Activated CD8-positive, alpha-beta T cell treated with anti-CD3 and anti-CD28 coated beads for 36 hours (primary cell): Measurements from ENCODE around the gene OBSCN. TPM values are rescaled to one million over a fixed set of nuclear protein-coding genes. Genes with fewer than 3 reads are reported as not detected.

Experiments used
- ATAC-seq: fragments of 200-7000 bp; cut with Tn5 transposase; one replicate; pipeline ENCODE4 v1.10.0; 2021; ENCODE audit warnings: mild to moderate bottlenecking, moderate library complexity
- CTCF ChIA-PET: fragments of 350-600 bp; sonication (Branson Sonifier 250); formaldehyde crosslinking; loops from one replicate; lab custom pipeline; 2021; ENCODE audit warnings: antibody characterized with exemption; lab: Charles Lee
- POLR2A ChIA-PET: fragments of 350-600 bp; sonication (Branson Sonifier 250); formaldehyde crosslinking; loops from one replicate; lab custom pipeline; 2021; ENCODE audit warnings: antibody characterized with exemption; lab: Charles Lee
- DNase-seq: peaks from one replicate; pipeline ENCODE4 v3.0.0-alpha.2; 2020
- H3K27ac Mint-ChIP-seq: one replicate; pipeline ENCODE4 v1.8.0; 2021; ENCODE audit warnings: mild to moderate bottlenecking, mixed read lengths
- H3K27me3 Mint-ChIP-seq: one replicate; pipeline ENCODE4 v1.8.0; 2021; ENCODE audit warnings: mixed read lengths
- H3K36me3 Mint-ChIP-seq: one replicate; pipeline ENCODE4 v1.8.0; 2021; ENCODE audit warnings: low read depth, mixed read lengths
- H3K4me1 Mint-ChIP-seq: one replicate; pipeline ENCODE4 v1.8.0; 2021; ENCODE audit warnings: low read depth, mixed read lengths
- H3K4me3 Mint-ChIP-seq: one replicate; pipeline ENCODE4 v1.8.0; 2021; ENCODE audit warnings: mild to moderate bottlenecking, moderate library complexity, mixed read lengths
- H3K9me3 Mint-ChIP-seq: one replicate; pipeline ENCODE4 v1.8.0; 2021; ENCODE audit warnings: mixed read lengths
- intact Hi-C: fragments of 100-400 bp; cut with micrococcal nuclease; formaldehyde crosslinking; loops from one replicate; pipeline ENCODE4 v1.10.0; 2022
- total RNA-seq, 2 experiments: library from RNA; stranded (reverse); gene quantifications; one replicate each; pipeline ENCODE4 v1.2.3, GENCODE V29; 2021
- TF ChIP-seq, protein P1 (sequence below): fragments of 200-600 bp; IDR thresholded peaks from one replicate; pipeline ENCODE4 v1.8.0; 2022; ENCODE audit warnings: antibody characterized with exemption, mild to moderate bottlenecking

OBSCN gene
- total RNA-seq, 2 experiments from 2014 or later = 21.6 to 23.7 TPM

- Mint-ChIP-seq H3K27me3 (no peaks in the 10 kb centered on the region), H3K9me3 (no peaks in the 10 kb centered on the region), H3K36me3 (peaks cover 1% of the 10 kb centered on the region), H3K4me3 (no peak overlapping the region), H3K4me1 (no peaks in the 10 kb centered on the region), H3K27ac (no peak overlapping the region)
- no peak for ATAC-seq
- CTCF ChIA-PET = no interaction called here
- TF ChIP-seq, protein P1, sequence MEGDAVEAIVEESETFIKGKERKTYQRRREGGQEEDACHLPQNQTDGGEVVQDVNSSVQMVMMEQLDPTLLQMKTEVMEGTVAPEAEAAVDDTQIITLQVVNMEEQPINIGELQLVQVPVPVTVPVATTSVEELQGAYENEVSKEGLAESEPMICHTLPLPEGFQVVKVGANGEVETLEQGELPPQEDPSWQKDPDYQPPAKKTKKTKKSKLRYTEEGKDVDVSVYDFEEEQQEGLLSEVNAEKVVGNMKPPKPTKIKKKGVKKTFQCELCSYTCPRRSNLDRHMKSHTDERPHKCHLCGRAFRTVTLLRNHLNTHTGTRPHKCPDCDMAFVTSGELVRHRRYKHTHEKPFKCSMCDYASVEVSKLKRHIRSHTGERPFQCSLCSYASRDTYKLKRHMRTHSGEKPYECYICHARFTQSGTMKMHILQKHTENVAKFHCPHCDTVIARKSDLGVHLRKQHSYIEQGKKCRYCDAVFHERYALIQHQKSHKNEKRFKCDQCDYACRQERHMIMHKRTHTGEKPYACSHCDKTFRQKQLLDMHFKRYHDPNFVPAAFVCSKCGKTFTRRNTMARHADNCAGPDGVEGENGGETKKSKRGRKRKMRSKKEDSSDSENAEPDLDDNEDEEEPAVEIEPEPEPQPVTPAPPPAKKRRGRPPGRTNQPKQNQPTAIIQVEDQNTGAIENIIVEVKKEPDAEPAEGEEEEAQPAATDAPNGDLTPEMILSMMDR = no peak
- POLR2A ChIA-PET = no interaction called here
- no peak for DNase-seq
- intact Hi-C loops = no loop called here
Observed at GRCh38 chr1:228318823-228319241, 111.0 kb downstream of the OBSCN start.

DNA sequence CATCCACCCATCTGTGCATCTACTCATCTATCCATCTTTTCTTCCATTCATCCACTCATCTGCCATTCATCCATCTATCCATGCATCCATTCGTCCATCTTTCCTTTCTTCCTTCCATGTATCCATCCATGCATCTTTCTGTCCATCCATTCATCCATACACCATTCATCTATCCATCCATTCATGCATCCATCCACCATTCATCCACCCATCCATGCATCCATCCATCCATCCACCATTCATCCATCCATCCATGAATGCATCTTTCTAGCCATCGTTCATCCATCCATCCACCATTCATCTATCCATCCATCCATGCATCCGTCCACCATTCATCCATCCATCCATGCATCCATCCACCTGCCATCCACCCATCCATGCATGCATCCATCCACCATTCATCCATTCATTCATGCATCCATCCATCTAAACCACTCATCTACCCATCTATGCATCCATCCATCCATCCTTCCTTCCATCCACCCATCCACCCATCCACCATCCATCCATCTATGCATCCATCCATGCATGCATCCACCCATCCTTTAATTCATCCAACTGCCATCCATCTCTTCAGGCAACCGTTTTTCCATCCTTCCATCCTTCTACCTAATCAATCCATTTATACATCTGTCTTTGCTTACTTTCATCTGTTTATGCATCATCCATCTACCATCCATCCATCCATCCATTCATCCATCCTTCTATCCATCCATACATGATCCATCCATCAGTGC lies 111.7 kb downstream of the OBSCN start:
- no peak overlapping the region for H3K4me3 Mint-ChIP-seq
- intact Hi-C loops = no loop called here
- no peak overlapping the region for H3K27ac Mint-ChIP-seq
- ChIA-PET POLR2A (no interaction called here), CTCF (no interaction called here)
- H3K27me3 Mint-ChIP-seq = no peaks in the 10 kb centered on the region
- ATAC-seq (no peak), DNase-seq (no peak)
- H3K36me3 Mint-ChIP-seq = peaks cover 7% of the 10 kb centered on the region
- H3K4me1 Mint-ChIP-seq = no peaks in the 10 kb centered on the region
- no peaks in the 10 kb centered on the region for H3K9me3 Mint-ChIP-seq
- TF ChIP-seq, protein P1 = no peak

GRCh38 chr1:228320394-228320793 lies 112.5 kb downstream of the OBSCN start:
- DNase-seq (no peak), ATAC-seq (no peak)
- intact Hi-C loops = no loop called here
- H3K36me3 Mint-ChIP-seq = peaks cover 12% of the 10 kb centered on the region
- ChIA-PET POLR2A (no interaction called here), CTCF (no interaction called here)
- no peaks in the 10 kb centered on the region for H3K4me1 Mint-ChIP-seq
- peaks cover 2% of the 10 kb centered on the region for H3K9me3 Mint-ChIP-seq
- H3K27ac Mint-ChIP-seq = no peak overlapping the region
- TF ChIP-seq, protein P1 = no peak
- no peaks in the 10 kb centered on the region for H3K27me3 Mint-ChIP-seq
- H3K4me3 Mint-ChIP-seq = no peak overlapping the region

DNA sequence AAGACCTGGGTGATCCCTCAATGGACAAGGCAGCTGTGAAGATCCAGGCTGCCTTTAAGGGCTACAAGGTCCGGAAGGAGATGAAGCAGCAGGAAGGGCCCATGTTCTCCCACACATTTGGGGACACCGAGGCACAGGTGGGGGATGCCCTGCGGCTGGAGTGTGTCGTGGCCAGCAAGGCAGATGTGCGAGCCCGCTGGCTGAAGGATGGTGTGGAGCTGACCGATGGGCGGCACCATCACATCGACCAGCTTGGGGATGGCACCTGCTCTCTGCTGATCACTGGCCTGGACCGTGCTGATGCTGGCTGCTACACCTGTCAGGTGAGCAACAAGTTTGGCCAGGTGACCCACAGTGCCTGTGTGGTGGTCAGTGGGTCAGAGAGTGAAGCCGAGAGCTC lies 113.6 kb downstream of the OBSCN start:
- DNase-seq = no peak
- ChIA-PET POLR2A (no interaction called here), CTCF (no interaction called here)
- intact Hi-C loops = no loop called here
- H3K27ac Mint-ChIP-seq = no peak overlapping the region
- peaks cover 5% of the 10 kb centered on the region for H3K9me3 Mint-ChIP-seq
- H3K4me1 Mint-ChIP-seq = no peaks in the 10 kb centered on the region
- peaks cover 14% of the 10 kb centered on the region for H3K36me3 Mint-ChIP-seq
- H3K27me3 Mint-ChIP-seq = no peaks in the 10 kb centered on the region
- ATAC-seq = no peak
- TF ChIP-seq, protein P1 = no peak
- no peak overlapping the region for H3K4me3 Mint-ChIP-seq

- ChIA-PET CTCF (no interaction called here), POLR2A (no interaction called here)
- intact Hi-C loops = no loop called here
- peaks cover 14% of the 10 kb centered on the region for H3K36me3 Mint-ChIP-seq
- H3K4me3 Mint-ChIP-seq = no peak overlapping the region
- H3K27ac Mint-ChIP-seq = no peak overlapping the region
- H3K4me1 Mint-ChIP-seq = no peaks in the 10 kb centered on the region
- TF ChIP-seq, protein P1 = no peak
- no peaks in the 10 kb centered on the region for H3K27me3 Mint-ChIP-seq
- peaks cover 5% of the 10 kb centered on the region for H3K9me3 Mint-ChIP-seq
- DNase-seq (no peak), ATAC-seq (no peak)
Observed at GRCh38 chr1:228321895-228322294, 114.1 kb downstream of the OBSCN start.
